Right ventricle myocardium superior (tissue), 1 donor: ENCODE results near the gene KDM1B. TPM values are rescaled to one million over a fixed set of nuclear protein-coding genes. Genes with fewer than 3 reads are reported as not detected.
A peak's percentile ranks its signal among the peaks of the same experiment; 100 is the strongest.

ENCODE experiments used
- ATAC-seq: fragments of 200-7000 bp; cut with Tn5 transposase; one replicate; pipeline ENCODE4 v1.9.1; 2020; ENCODE audit warnings: mild to moderate bottlenecking; ENCODE audit not compliant: poor library complexity
- DNase-seq: peaks from one replicate; pipeline ENCODE4 v3.0.0-alpha.2; 2020
- intact Hi-C: fragments of 100-400 bp; cut with DNase I; formaldehyde crosslinking; loops from one replicate; pipeline ENCODE4 v1.11.2; 2022
- total RNA-seq: library from RNA; stranded (reverse); fragmentation: NEBNext Ultra II Directional; extraction: Animal tissue kit (Norgen Biotek cat#: 25700); gene quantifications from one replicate; pipeline ENCODE4 v1.2.1, GENCODE V29; 2021
- donor health status: DM: no; HTN: yes; CAD: no; lungs with severe emphysema.

Gene KDM1B
- total RNA-seq, 1 donor from 2014 or later = 13.2 TPM

GRCh38 chr6:18245079-18245478 lies 89.9 kb downstream of the KDM1B start:
- ATAC-seq (no peak), DNase-seq (no peak)
- intact Hi-C loops = no loop called here

- no peak for ATAC-seq
- intact Hi-C loops = no loop called here
- DNase-seq = no peak
These were observed 90.4 kb downstream of the KDM1B start for GRCh38 chr6:18245642-18246041.

GRCh38 chr6:18246205-18246604 lies 91.0 kb downstream of the KDM1B start:
- no peak for DNase-seq
- intact Hi-C loops = no loop called here
- ATAC-seq = no peak

- no peak for ATAC-seq
- no peak for DNase-seq
- intact Hi-C loops = no loop called here
These were observed 91.8 kb downstream of the KDM1B start for GRCh38 chr6:18247002-18247401.

GRCh38 chr6:18248698-18249097 lies 93.5 kb downstream of the KDM1B start:
- no peak for DNase-seq
- intact Hi-C loops = no loop called here
- no peak for ATAC-seq

DNA sequence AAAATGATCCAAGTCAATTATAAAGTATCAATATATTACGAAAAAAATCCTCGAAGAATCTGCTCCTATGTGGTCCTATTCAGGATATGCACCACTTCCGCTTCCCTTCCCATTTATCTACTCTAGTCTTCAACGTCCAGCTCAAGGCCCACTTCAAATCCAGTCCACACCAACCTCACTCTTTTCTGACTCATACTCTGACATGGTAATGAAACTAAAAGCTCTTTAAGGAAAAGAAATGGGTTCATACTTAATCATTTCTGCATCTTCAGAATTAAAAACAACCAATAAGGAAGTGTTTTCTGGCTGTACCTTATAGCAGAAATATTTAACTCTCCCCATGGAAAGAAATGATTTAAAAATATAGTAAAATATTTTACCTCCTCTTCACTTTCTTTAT lies 94.0 kb downstream of the KDM1B start:
- no peak for ATAC-seq
- intact Hi-C loops = no loop called here
- DNase-seq = no peak

- intact Hi-C loops = no loop called here
- peak; percentile 52 for ATAC-seq
- no peak for DNase-seq
These were observed 98.4 kb downstream of the KDM1B start for GRCh38 chr6:18253635-18254034.

- intact Hi-C loops = no loop called here
- no peak for DNase-seq
- ATAC-seq = no peak
These were observed 99.6 kb downstream of the KDM1B start for GRCh38 chr6:18254793-18255192.

- DNase-seq (no peak), ATAC-seq (no peak)
- intact Hi-C loops = no loop called here
These were observed 104.6 kb downstream of the KDM1B start for GRCh38 chr6:18259675-18260447.

GRCh38 chr6:18260448-18261106 lies 105.4 kb downstream of the KDM1B start:
- no peak for ATAC-seq
- intact Hi-C loops = no loop called here
- no peak for DNase-seq

- intact Hi-C loops = no loop called here
- ATAC-seq = no peak
- no peak for DNase-seq
These were observed 106.7 kb downstream of the KDM1B start for GRCh38 chr6:18261877-18262276.

DNA sequence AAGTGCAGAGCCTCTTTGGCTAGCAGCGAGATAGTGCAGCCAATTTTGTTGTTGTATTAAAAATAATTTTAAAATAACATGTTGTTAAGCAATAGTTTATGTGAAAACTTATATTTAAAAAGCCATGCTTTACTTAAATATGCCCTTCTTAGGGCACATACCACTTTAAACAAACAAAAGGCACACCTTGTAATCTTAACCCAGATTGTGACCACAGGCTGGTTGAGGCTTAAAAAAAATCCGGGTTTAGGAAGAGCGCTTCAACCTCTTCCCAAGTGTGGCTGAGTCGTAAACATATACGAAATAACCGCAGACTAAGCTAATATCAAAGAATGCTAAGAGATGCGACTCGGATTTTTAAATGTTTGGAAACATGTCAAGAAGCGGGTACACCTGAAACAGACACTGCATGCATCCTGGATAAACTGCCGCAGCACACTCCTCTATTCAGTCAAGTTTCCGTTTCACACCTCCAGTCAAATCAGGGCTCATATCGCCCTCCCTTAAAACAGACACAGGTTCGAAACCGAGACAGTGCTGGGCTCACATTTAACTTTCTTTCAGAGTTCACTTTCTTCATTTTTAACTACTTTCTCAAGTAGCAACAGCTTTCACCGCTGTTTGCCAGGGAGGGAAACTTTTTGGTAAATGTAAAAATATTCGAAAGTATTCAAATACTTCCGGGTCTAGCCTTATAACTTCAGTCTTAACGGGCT lies 107.6 kb downstream of the KDM1B start:
- intact Hi-C loops = no loop called here
- no peak for DNase-seq
- ATAC-seq = no peak

- intact Hi-C loops = no loop called here
- DNase-seq (no peak), ATAC-seq (peak; percentile 7)
These were observed 108.4 kb downstream of the KDM1B start for GRCh38 chr6:18263418-18264218.

GRCh38 chr6:18264219-18264922 lies 109.1 kb downstream of the KDM1B start, which contains the start of gene DEK:
Gene DEK, minus strand, starts transcription at chr6:18264530. Its CDS starts 543 bp downstream, at chr6:18263987.
- DNase-seq (peak; percentile 90), ATAC-seq (peak; percentile 94)
- intact Hi-C loops = no loop called here

- ATAC-seq = no peak
- DNase-seq = no peak
- intact Hi-C loops = no loop called here
These were observed 109.7 kb downstream of the KDM1B start for GRCh38 chr6:18264923-18265377.

DNA sequence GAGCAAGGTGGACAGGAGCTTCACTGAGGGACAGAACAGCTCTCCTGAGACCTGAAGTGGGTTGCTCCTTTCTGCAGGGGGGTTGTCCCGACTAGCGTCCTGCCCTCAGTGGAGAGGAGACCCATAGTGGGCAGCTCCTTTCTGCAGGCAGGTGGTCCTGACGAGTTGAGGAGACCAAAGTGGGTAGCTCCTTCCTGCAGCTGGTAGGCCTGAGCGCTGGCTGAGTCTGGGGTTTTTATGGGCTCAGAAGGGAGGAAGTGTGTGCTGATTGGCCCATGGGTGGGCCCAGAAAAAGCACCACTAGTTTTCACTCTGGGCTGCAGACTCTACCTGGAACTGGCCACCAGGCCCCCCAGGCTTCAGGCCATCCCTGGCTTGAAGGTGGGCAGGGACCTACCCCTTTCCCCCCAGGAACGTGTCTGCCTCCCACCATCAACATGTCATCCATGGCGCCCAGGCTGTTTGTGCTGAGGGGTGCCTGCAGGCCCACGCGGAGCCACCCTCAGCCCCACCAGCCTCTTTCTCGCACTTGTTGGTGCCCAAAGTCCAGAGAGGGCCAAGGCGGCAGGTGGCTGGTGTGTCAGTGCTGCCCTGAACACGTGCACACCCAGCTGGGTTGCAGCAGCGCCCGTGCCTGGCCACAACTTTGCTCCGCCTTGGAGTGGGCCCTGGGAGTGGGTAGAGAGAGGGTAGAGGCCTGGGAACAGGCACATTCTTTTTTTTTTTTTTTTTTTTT lies 110.7 kb downstream of the KDM1B start:
- intact Hi-C loops = no loop called here
- DNase-seq (no peak), ATAC-seq (no peak)

GRCh38 chr6:18266523-18266912 lies 111.3 kb downstream of the KDM1B start:
- ATAC-seq (no peak), DNase-seq (no peak)
- intact Hi-C loops = no loop called here

DNA sequence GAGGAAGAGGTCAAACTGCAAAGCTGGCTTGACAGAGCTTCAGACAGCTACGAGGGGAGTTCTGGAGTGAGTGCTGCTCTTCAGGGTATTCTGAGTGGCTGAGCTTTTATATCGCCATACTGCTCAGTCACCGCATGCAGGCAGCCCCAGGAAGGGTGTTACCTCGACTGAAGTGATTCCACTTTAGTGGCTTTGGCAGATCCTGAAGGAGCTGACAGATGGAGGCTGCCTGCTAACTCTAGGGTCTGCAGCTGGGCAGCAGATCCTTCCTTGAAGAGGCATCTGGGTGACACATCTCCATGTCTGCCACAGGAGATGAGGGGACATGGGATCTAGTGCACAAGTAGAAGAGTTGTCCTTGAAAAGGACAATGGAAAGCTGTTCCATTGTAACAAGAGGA lies 112.8 kb downstream of the KDM1B start:
- ATAC-seq (no peak), DNase-seq (no peak)
- intact Hi-C loops = no loop called here
